GM18505 (cell line): ENCODE results near the gene RAB32.
"Not testable (repeated sequence)": the region's sequence is repeated elsewhere in the genome, so short reads cannot be mapped to it uniquely, and the experiment has no call there.

Experiments
- ATAC-seq: cut with Tn5 transposase; IDR thresholded peaks from one replicate; pipeline ENCODE4 v1.9.1; 2021; ENCODE audit not compliant: unreplicated experiment
- POLR2A ChIP-seq: IDR thresholded peaks from 4 replicates; pipeline ENCODE4 v1.6.1; 2011; ENCODE audit warnings: borderline replicate concordance; ENCODE audit not compliant: insufficient read depth, insufficient read length; ENCODE audit errors: extremely low read depth

RAB32 gene

GRCh38 chr6:146550911-146551310 lies 7.3 kb downstream of the RAB32 start:
- TF ChIP-seq POLR2A, result no peak
- no peak for ATAC-seq

- no peak for ATAC-seq
- TF ChIP-seq POLR2A, result no peak
These were observed 7.9 kb downstream of the RAB32 start for GRCh38 chr6:146551545-146551944.

GRCh38 chr6:146553377-146554135 lies 9.9 kb downstream of the RAB32 start:
- no peak for TF ChIP-seq POLR2A
- ATAC-seq, result no peak

- ATAC-seq, result no peak
- TF ChIP-seq POLR2A, result no peak
These were observed 17.0 kb downstream of the RAB32 start for GRCh38 chr6:146560607-146561006.

- ATAC-seq, result not testable (repeated sequence)
These were observed 23.0 kb downstream of the RAB32 start for GRCh38 chr6:146566661-146567060.

GRCh38 chr6:146568619-146569018 lies 25.0 kb downstream of the RAB32 start:
- ATAC-seq, result not testable (repeated sequence)

- ATAC-seq, result no peak
- TF ChIP-seq POLR2A, result no peak
These were observed 30.6 kb downstream of the RAB32 start for GRCh38 chr6:146574211-146574610.

GRCh38 chr6:146578054-146578453 lies 34.4 kb downstream of the RAB32 start:
- no peak for TF ChIP-seq POLR2A
- ATAC-seq, result no peak

- no peak for TF ChIP-seq POLR2A
- no peak for ATAC-seq
These were observed 38.3 kb downstream of the RAB32 start for GRCh38 chr6:146581968-146582367.

GRCh38 chr6:146582857-146583256 lies 39.2 kb downstream of the RAB32 start:
- TF ChIP-seq POLR2A, result no peak
- no peak for ATAC-seq

- ATAC-seq, result no peak
- no peak for TF ChIP-seq POLR2A
These were observed 40.3 kb downstream of the RAB32 start for GRCh38 chr6:146583966-146584365.

- TF ChIP-seq POLR2A, result no peak
- no peak for ATAC-seq
These were observed 43.8 kb downstream of the RAB32 start for GRCh38 chr6:146587459-146587858.

- no peak for ATAC-seq
- no peak for TF ChIP-seq POLR2A
These were observed 46.9 kb downstream of the RAB32 start for GRCh38 chr6:146590492-146590891.

- TF ChIP-seq POLR2A, result no peak
- no peak for ATAC-seq
These were observed 48.8 kb downstream of the RAB32 start for GRCh38 chr6:146592451-146592850.

- no peak for TF ChIP-seq POLR2A
- ATAC-seq, result no peak
These were observed 50.4 kb downstream of the RAB32 start for GRCh38 chr6:146593986-146594385.

- TF ChIP-seq POLR2A, result no peak
- ATAC-seq, result no peak
These were observed 50.9 kb downstream of the RAB32 start for GRCh38 chr6:146594495-146594894.
